ENCODE measurements around the gene RBM20.

DNA sequence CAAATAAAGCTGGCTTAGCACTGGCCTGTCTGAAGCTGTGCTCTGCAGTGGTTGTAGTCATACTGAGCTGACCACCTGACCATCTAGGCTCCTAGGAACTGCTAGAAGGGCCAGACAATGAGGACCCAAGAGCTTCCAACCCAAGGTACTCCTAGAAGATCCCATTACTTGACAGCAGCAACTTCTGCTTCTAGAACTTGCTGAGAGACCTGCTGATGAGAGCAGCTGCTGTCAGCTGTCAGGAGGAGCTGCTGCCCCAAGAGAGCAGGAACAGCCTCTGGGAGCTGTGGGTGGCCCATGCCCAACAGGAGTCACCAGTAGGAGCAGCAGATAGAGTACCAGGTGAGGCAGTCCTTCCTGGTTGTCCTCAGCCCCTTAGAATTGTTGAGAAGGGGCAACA is 70.2 kb downstream of the RBM20 start:
- TF ChIP-seq SMC3 (IDR thresholded peaks at IDR 0.05) (no peak), MAFK (IDR thresholded peaks at IDR 0.05; ENCODE audit: partially characterized antibody) (no peak), POLR2A (IDR thresholded peaks at IDR 0.05; ENCODE audit: low read length) (no peak), KDM5A (IDR thresholded peaks at IDR 0.05) (no peak), JUNB (IDR thresholded peaks at IDR 0.05) (no peak), CEBPB (IDR thresholded peaks at IDR 0.05) (no peak)
- TF ChIP-seq, protein P1, sequence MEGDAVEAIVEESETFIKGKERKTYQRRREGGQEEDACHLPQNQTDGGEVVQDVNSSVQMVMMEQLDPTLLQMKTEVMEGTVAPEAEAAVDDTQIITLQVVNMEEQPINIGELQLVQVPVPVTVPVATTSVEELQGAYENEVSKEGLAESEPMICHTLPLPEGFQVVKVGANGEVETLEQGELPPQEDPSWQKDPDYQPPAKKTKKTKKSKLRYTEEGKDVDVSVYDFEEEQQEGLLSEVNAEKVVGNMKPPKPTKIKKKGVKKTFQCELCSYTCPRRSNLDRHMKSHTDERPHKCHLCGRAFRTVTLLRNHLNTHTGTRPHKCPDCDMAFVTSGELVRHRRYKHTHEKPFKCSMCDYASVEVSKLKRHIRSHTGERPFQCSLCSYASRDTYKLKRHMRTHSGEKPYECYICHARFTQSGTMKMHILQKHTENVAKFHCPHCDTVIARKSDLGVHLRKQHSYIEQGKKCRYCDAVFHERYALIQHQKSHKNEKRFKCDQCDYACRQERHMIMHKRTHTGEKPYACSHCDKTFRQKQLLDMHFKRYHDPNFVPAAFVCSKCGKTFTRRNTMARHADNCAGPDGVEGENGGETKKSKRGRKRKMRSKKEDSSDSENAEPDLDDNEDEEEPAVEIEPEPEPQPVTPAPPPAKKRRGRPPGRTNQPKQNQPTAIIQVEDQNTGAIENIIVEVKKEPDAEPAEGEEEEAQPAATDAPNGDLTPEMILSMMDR (IDR thresholded peaks at IDR 0.05), result no peak
- TF ChIP-seq, protein P2, sequence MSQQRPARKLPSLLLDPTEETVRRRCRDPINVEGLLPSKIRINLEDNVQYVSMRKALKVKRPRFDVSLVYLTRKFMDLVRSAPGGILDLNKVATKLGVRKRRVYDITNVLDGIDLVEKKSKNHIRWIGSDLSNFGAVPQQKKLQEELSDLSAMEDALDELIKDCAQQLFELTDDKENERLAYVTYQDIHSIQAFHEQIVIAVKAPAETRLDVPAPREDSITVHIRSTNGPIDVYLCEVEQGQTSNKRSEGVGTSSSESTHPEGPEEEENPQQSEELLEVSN (IDR thresholded peaks at IDR 0.05; ENCODE audit: borderline replicate concordance, low read depth), result no peak
- TF ChIP-seq, protein P3, sequence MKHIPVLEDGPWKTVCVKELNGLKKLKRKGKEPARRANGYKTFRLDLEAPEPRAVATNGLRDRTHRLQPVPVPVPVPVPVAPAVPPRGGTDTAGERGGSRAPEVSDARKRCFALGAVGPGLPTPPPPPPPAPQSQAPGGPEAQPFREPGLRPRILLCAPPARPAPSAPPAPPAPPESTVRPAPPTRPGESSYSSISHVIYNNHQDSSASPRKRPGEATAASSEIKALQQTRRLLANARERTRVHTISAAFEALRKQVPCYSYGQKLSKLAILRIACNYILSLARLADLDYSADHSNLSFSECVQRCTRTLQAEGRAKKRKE (CRISPR knock-in tag; IDR thresholded peaks at IDR 0.05; ENCODE audit: low read depth), result no peak
- TF ChIP-seq, protein P4, sequence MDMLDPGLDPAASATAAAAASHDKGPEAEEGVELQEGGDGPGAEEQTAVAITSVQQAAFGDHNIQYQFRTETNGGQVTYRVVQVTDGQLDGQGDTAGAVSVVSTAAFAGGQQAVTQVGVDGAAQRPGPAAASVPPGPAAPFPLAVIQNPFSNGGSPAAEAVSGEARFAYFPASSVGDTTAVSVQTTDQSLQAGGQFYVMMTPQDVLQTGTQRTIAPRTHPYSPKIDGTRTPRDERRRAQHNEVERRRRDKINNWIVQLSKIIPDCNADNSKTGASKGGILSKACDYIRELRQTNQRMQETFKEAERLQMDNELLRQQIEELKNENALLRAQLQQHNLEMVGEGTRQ (IDR thresholded peaks at IDR 0.05), result no peak
- TF ChIP-seq, protein P5, sequence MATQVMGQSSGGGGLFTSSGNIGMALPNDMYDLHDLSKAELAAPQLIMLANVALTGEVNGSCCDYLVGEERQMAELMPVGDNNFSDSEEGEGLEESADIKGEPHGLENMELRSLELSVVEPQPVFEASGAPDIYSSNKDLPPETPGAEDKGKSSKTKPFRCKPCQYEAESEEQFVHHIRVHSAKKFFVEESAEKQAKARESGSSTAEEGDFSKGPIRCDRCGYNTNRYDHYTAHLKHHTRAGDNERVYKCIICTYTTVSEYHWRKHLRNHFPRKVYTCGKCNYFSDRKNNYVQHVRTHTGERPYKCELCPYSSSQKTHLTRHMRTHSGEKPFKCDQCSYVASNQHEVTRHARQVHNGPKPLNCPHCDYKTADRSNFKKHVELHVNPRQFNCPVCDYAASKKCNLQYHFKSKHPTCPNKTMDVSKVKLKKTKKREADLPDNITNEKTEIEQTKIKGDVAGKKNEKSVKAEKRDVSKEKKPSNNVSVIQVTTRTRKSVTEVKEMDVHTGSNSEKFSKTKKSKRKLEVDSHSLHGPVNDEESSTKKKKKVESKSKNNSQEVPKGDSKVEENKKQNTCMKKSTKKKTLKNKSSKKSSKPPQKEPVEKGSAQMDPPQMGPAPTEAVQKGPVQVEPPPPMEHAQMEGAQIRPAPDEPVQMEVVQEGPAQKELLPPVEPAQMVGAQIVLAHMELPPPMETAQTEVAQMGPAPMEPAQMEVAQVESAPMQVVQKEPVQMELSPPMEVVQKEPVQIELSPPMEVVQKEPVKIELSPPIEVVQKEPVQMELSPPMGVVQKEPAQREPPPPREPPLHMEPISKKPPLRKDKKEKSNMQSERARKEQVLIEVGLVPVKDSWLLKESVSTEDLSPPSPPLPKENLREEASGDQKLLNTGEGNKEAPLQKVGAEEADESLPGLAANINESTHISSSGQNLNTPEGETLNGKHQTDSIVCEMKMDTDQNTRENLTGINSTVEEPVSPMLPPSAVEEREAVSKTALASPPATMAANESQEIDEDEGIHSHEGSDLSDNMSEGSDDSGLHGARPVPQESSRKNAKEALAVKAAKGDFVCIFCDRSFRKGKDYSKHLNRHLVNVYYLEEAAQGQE (IDR thresholded peaks at IDR 0.05), result no peak

All from A549 (cell line).